Fibroblast of the conjunctiva (primary cell): Measurements from ENCODE around the gene NATD1.

Experiments
- DNase-seq: peaks from one replicate; pipeline ENCODE4 v3.0.0-alpha.2; 2010; ENCODE audit warnings: low read depth

The NATD1 gene

GRCh38 chr17:21275579-21276263 lies 22.5 kb upstream of the NATD1 start:
- peak; percentile 55 for DNase-seq

DNA sequence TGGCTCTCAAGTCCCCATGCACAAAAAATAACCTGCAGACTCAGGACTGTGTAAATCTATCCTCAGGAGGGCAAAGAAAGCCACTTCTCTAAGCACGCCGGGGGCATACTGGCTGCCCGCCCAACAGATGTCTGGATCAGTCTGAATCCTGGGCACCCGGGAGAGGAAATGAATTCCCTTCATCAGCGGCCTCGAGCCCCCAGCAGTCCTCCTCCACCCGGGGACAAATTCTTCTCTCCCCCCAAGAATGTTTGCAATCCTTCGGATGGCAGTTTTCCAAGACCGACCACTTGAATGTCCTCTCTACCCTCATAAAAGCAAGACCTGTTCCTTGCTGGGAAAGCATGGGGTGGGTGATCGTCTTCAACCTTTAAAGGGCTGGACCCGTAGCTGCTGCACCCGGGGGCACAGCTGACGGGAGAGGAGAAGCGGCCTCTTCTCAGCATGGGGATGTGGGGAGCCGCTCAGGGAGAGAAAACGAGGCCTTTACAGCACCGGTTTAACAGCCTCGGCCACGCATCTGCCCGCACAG lies 21.9 kb upstream of the NATD1 start:
- DNase-seq: no peak

- DNase-seq: no peak
Observed at GRCh38 chr17:21272881-21273792, 19.9 kb upstream of the NATD1 start.

GRCh38 chr17:21272250-21272649 lies 19.0 kb upstream of the NATD1 start:
- no peak for DNase-seq

DNA sequence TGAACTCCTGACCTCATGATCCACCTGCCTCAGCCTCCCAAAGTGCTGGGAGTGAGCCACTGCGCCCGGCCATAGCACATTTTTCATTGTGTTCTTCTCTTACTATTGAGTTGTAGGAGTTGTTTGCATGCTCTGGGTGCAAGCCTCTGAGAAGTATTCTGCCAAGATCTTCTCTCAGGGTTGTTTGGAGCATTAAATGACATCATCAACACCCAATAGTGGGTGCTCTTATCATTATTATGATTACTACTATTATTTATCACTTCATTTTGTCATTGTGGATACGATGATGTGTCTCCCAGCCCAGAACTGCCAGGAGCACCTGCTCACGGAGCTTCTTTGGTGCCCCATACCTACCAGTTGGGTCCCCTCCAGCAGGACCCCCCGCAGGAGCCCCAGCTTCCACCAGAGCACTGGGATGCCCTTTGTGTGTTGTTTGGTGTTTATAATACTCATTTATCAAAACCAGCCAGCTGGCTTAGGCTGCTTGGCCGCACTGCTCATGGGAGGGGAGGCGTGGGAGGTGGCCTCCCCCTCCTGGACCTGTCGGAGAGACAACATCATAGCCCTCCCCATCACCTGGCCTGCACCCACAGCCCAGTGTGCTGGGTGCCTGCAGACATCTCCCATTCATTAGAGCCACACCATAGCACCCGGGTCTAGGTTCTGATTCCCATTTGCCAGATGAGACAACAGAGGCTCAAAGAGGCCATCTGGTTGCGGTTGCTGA lies 18.4 kb upstream of the NATD1 start:
- DNase-seq: no peak

DNA sequence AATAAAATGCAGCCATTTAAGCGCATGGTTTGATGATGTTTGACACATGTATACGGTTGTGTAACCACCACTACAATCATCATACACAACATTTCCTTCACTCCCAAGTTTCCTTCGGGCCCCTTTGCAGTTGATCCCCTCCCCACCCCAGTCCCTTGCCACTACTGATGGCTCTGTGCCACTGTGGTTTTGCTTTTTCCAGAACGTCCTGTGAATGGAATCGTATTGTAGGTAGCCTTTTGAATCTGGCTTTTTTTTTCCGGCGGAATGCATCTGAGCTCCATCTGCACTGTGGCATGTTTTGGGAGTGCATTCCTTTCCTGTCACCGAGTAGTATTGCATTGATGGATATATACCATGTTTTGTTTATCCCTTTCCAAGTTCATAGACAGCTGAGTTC lies 16.2 kb upstream of the NATD1 start:
- no peak for DNase-seq

- no peak for DNase-seq
Observed at GRCh38 chr17:21268596-21269188, 15.5 kb upstream of the NATD1 start.

DNA sequence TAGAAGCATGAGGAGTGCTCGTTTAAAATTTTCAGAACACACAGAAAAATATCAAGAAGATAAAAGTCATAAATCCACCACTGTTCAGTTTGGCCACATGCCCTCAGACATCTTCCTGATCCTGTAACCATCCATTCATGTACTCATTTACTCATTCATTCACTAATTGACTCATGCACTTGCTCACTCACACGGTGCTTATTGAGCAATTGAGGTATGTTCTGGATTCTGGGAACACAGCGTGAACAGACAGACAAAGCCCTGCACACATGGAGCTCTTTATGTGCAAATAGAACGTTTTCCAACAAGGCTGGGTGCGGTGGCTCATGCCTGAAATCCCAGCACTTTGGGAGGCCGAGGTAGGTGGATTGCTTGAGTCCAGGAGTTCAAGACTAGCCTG lies 10.2 kb upstream of the NATD1 start:
- no peak for DNase-seq

- no peak for DNase-seq
Observed at GRCh38 chr17:21262259-21262993, 9.2 kb upstream of the NATD1 start.

DNA sequence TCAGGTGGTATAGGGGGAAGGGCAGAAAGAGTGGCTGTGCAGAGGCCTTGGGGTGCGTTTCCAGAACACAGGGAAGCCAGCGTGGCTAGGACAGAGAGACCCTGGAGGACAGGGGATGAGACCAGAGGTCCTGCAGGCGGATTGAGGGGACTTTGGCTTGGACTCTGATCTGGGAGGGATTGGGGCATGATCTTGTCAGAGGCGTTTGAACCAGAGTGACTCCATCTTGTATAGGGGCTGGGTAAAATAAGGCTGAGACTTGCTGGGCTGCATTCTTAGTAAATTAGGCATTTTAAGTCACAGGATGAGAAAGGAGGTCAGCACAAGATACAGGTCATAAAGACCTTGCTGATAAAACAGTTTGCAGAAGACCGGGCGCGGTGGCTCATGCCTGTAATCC lies 5.4 kb upstream of the NATD1 start:
- DNase-seq: no peak

DNA sequence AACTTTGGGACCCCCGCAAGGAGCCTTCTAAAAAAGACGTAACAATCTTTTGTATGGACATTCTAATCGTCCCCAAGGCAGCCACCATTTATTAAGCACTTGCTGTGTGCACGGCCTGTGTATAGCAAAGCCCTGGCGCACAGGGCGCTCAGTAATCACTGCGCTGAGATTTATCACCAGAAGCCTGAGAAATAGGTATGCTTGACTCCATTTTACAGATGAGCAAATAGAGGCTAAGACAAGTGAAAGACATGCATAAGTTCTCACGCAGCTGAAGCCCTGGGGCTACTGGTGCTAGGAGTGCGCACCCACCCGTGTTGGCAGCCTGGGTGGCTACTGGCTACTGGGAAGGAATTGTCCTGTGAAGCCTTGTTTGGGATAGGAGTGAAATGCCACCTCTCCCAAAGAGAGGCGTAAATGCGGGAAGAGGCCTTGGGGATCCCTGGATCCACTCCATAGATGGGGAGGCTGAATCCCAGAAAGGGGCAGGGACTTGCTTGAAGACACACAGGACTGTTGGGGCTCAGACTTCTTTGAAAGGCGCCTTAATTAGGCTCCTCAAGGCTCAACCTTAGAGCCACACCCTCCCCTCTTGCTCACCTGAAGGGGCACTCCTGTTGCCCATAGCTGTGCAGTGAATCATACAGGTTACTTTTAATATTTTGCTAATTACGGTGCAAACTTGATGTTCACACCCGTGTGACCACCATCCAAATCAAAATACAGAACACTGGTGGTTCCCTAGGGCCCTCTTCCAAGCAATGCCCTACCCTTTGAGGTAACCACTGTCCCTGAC lies 634 bp upstream of the NATD1 start:
- DNase-seq: no peak

DNA sequence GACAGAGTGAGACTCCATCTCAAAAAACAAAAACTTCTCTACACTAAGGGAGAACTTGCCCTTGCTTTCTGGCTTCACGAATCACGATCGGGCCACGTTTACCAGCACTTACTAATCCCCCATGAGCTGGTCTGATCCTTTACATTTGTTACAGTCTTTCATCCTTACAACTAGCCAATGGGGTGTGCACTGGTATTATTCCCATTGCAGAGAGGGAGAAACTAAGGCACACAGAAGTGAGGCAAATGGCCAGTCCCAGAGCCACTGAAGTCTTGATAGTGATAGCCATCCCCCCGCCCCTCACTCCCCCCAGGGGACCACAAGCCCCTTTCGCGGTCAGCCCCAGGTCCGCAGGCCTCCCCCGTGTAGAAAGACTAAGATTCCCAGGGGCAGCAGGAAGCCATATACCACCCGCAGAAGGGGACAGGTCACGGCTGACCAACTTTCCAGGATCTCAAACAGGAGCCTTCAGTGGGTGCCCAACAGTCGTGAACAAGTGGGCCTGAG lies 868 bp downstream of the NATD1 start:
- DNase-seq: no peak

DNA sequence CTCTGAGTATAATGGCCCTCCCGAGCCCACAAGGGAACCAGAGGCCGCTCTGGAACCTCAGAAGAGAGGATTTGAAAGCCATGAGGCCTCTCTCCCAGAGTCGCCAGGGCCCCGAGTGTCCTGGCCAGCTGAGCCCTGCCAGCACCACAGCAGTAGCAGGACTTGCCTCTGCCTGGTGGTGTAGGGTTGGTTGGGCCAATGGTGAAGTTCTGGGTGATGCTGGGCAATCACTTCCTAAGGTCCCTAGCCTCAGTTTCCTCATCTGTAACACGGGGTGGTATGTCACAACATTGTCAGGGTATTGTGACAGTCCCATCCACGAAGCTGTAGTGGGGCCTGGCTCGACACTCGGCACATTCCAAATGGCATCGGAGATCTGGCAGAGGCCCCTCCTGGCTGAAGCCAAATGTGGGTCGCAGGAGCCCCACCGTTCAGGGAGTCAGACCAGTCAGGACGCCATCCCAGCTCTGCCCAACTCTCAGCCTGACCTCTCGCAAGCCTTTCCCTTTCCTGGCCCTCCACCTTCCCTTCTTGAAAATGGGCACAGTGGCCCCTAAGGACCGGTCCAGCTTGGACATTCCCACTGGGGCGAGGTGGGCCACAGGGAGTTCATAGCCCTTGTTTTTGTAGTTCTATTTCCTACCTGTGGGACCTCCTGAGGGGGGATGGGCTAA lies 1.7 kb downstream of the NATD1 start:
- DNase-seq: no peak

DNA sequence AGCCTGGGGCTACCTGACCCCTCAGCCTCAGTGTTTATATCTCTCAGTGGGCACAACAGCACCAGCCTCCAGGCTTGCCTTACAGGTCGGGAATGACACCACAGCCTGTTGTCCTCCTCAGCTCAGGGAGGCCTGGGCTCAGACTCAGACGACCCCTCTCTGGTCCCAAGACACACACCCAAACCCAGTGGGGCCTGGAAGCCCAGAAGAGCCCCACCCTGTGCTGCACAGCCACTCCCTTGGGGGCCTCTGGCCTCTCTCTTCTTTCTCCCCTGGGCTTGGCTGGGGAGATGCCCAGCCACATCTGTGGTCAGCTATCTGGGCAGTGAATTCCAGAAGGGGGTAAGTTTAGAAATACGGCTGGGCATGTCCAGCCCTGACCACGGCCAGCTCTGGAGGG lies 2.4 kb downstream of the NATD1 start:
- no peak for DNase-seq

DNA sequence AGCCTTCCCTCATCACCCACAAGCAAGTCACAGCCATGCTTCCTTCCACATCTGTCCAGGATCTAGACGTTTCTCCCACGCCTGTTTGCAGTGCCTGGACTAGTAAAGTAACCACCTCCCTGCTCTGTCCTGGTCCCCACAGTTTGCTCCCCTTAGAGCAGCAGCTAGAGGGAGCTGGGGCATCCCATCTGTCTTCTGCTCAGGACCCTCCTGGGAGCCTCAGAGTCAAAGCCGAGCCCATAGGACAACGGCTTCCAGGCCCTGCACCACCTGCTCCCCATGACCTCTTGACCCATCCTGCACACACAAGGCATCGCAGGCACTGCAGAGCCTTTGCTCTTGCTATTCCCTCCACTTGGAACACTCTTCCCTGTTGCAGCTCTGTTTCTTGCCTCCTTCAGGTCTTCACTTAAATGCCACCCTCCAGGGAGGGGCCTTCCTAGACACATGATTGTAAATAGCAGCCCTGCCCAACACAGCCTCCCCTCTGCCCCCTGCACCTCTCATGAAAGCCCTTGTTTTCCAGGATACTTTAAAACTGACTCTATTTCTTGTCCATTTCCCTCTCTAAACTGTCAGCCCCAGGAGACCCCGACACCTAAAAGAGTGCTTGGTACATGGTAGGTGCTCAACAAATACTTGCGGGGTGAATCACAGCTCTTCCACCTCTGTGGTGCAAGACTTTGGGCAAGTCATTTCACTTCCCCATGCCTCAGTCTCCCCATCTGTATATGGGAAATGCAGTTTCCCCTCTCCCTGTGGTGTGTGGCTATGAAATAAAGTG lies 3.1 kb downstream of the NATD1 start:
- DNase-seq: no peak

DNA sequence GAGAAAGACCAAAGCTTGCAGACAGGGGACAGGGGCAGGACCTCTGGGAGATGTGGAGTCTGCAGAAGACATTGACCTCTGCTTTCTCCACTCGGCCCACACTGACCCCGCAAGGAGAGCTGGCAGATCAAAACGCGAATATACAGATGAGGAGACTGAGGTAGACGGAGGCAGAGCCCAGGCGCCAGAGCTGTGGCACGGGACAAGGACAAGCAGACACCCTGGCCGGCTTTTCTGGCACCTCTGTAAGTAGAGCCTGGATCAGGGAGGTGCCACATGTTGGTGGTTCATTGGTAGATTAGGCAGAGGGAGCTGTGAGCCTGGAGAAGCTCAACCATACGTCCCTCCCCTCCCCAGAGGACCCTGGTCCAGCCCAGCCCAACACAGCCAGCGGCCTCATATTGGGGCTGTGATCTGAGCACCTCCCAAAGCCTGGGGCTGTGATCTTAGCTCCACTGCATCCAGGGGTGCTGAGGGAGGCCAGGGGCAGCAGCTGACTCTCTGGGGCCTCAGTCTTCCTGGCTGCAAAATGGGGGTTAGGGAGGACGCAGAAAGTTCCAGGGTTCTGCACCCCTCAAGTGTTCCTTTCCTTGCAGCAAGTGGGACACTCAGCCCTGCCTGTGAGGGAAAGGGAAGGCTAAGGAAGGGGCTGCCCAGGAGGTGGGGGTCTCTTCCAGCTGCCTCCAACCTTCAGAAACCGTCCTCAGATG lies 4.0 kb downstream of the NATD1 start:
- no peak for DNase-seq

- no peak for DNase-seq
Observed at GRCh38 chr17:21248500-21248899, 4.7 kb downstream of the NATD1 start.

- no peak for DNase-seq
Observed at GRCh38 chr17:21247552-21248258, 5.5 kb downstream of the NATD1 start.
